ENCODE results near the gene SLC16A1.
"Not testable (repeated sequence)": the region's sequence is repeated elsewhere in the genome, so short reads cannot be mapped to it uniquely, and the experiment has no call there.

Gene SLC16A1

GRCh38 chr1:112961072-112961471, 5.1 kb upstream of the SLC16A1 start:
- DNase-seq, result no peak

GRCh38 chr1:112960384-112960783, 4.4 kb upstream of the SLC16A1 start:
- DNase-seq, result no peak

- not testable (repeated sequence) for DNase-seq
Measured at GRCh38 chr1:112958236-112958635, 2.2 kb upstream of the SLC16A1 start.

GRCh38 chr1:112957133-112957812, 1.3 kb upstream of the SLC16A1 start:
- peak; percentile 23 for DNase-seq

- peak; percentile 40 for DNase-seq
Measured at GRCh38 chr1:112956544-112957132, 642 bp upstream of the SLC16A1 start.

GRCh38 chr1:112954945-112955772, 837 bp downstream of the SLC16A1 start:
- DNase-seq, result peak; percentile 59

GRCh38 chr1:112954017-112954650, 1.9 kb downstream of the SLC16A1 start:
- DNase-seq, result no peak

- no peak for DNase-seq
Measured at GRCh38 chr1:112950426-112950825, 5.6 kb downstream of the SLC16A1 start.

- no peak for DNase-seq
Measured at GRCh38 chr1:112946683-112947082, 9.3 kb downstream of the SLC16A1 start.

- DNase-seq, result no peak
Measured at GRCh38 chr1:112939810-112940209, 16.2 kb downstream of the SLC16A1 start.

GRCh38 chr1:112938210-112938609, 17.8 kb downstream of the SLC16A1 start:
- no peak for DNase-seq

GRCh38 chr1:112937495-112937894, 18.5 kb downstream of the SLC16A1 start:
- no peak for DNase-seq

- no peak for DNase-seq
Measured at GRCh38 chr1:112937070-112937469, 18.9 kb downstream of the SLC16A1 start.

GRCh38 chr1:112935461-112936111, 20.4 kb downstream of the SLC16A1 start:
- no peak for DNase-seq

- no peak for DNase-seq
Measured at GRCh38 chr1:112934577-112934976, 21.4 kb downstream of the SLC16A1 start.

GRCh38 chr1:112933820-112934571, 22.0 kb downstream of the SLC16A1 start:
- no peak for DNase-seq

- no peak for DNase-seq
Measured at GRCh38 chr1:112929979-112930378, 26.0 kb downstream of the SLC16A1 start.

- DNase-seq, result no peak
Measured at GRCh38 chr1:112927462-112927990, 28.5 kb downstream of the SLC16A1 start.

- no peak for DNase-seq
Measured at GRCh38 chr1:112926858-112927257, 29.1 kb downstream of the SLC16A1 start.

GRCh38 chr1:112925015-112925414, 31.0 kb downstream of the SLC16A1 start:
- no peak for DNase-seq

- no peak for DNase-seq
Measured at GRCh38 chr1:112923959-112924349, 32.0 kb downstream of the SLC16A1 start.
